ENCODE measurements around the gene ZSCAN10. TPM values are rescaled to one million over a fixed set of nuclear protein-coding genes. Genes with fewer than 3 reads are reported as not detected.
"Not testable (repeated sequence)": the region's sequence is repeated elsewhere in the genome, so short reads cannot be mapped to it uniquely, and the experiment has no call there.

ZSCAN10 gene
- total RNA-seq, 1 donor from 2014 or later = not detected

- TF ChIP-seq CTCF (IDR thresholded peaks at IDR 0.05; ENCODE audit: insufficient read depth, low read length, poor library complexity, severe bottlenecking) = no peak
- Histone ChIP-seq H3K27me3 (ENCODE audit: control insufficient read depth, insufficient read depth, low read length) (no peaks in the 10 kb centered on the region), H3K36me3 (ENCODE audit: control insufficient read depth, insufficient read depth, low read length) (peaks cover 2% of the 10 kb centered on the region), H3K4me3 (ENCODE audit: low read depth, low read length) (no peak overlapping the region)
- no peak for DNase-seq (ENCODE audit: low read depth)
Observed at GRCh38 chr16:3142327-3142726, 43.2 kb upstream of the ZSCAN10 start.

- peaks cover 2% of the 10 kb centered on the region for H3K36me3 ChIP-seq (ENCODE audit: control insufficient read depth, insufficient read depth, low read length)
- H3K27me3 ChIP-seq (ENCODE audit: control insufficient read depth, insufficient read depth, low read length) = no peaks in the 10 kb centered on the region
- H3K4me3 ChIP-seq (ENCODE audit: low read depth, low read length) = no peak overlapping the region
- no peak for TF ChIP-seq CTCF (IDR thresholded peaks at IDR 0.05; ENCODE audit: insufficient read depth, low read length, poor library complexity, severe bottlenecking)
- no peak for DNase-seq (ENCODE audit: low read depth)
Observed at GRCh38 chr16:3141781-3142311, 42.8 kb upstream of the ZSCAN10 start.

- H3K4me3 ChIP-seq (ENCODE audit: low read depth, low read length) = no peak overlapping the region
- H3K27me3 ChIP-seq (ENCODE audit: control insufficient read depth, insufficient read depth, low read length) = no peaks in the 10 kb centered on the region
- H3K36me3 ChIP-seq (ENCODE audit: control insufficient read depth, insufficient read depth, low read length) = peaks cover 2% of the 10 kb centered on the region
- no peak for TF ChIP-seq CTCF (IDR thresholded peaks at IDR 0.05; ENCODE audit: insufficient read depth, low read length, poor library complexity, severe bottlenecking)
- DNase-seq (ENCODE audit: low read depth) = no peak
Observed at GRCh38 chr16:3140603-3141427, 41.7 kb upstream of the ZSCAN10 start.

- H3K27me3 ChIP-seq (ENCODE audit: control insufficient read depth, insufficient read depth, low read length); H3K36me3 ChIP-seq (ENCODE audit: control insufficient read depth, insufficient read depth, low read length); H3K4me3 ChIP-seq (ENCODE audit: low read depth, low read length); DNase-seq (ENCODE audit: low read depth): not testable (repeated sequence)
Observed at GRCh38 chr16:3139561-3139960, 40.5 kb upstream of the ZSCAN10 start.

GRCh38 chr16:3138823-3139426 lies 39.8 kb upstream of the ZSCAN10 start:
- H3K36me3 ChIP-seq (ENCODE audit: control insufficient read depth, insufficient read depth, low read length) = peaks cover 2% of the 10 kb centered on the region
- no peak overlapping the region for H3K4me3 ChIP-seq (ENCODE audit: low read depth, low read length)
- no peak for DNase-seq (ENCODE audit: low read depth)
- H3K27me3 ChIP-seq (ENCODE audit: control insufficient read depth, insufficient read depth, low read length) = no peaks in the 10 kb centered on the region
- no peak for TF ChIP-seq CTCF (IDR thresholded peaks at IDR 0.05; ENCODE audit: insufficient read depth, low read length, poor library complexity, severe bottlenecking)

- Histone ChIP-seq H3K27me3 (ENCODE audit: control insufficient read depth, insufficient read depth, low read length) (no peaks in the 10 kb centered on the region), H3K4me3 (ENCODE audit: low read depth, low read length) (no peak overlapping the region), H3K36me3 (ENCODE audit: control insufficient read depth, insufficient read depth, low read length) (peaks cover 2% of the 10 kb centered on the region)
- DNase-seq (ENCODE audit: low read depth) = no peak
- no peak for TF ChIP-seq CTCF (IDR thresholded peaks at IDR 0.05; ENCODE audit: insufficient read depth, low read length, poor library complexity, severe bottlenecking)
Observed at GRCh38 chr16:3138342-3138741, 39.2 kb upstream of the ZSCAN10 start.

Data from kidney epithelial cell (primary cell).